CD4-positive, alpha-beta T cell treated with Interleukin-6 at 100 ng/mL for 8 hours (primary cell): ENCODE results near the gene MCM5.

Experiments
- DNase-seq: peaks from one replicate; pipeline ENCODE4 v3.0.0-alpha.2; 2020; ENCODE audit warnings: mixed read lengths, low spot score

MCM5 gene

GRCh38 chr22:35403356-35403755, 3.4 kb downstream of the MCM5 start:
- no peak for DNase-seq

GRCh38 chr22:35404176-35404575, 4.2 kb downstream of the MCM5 start:
- DNase-seq = no peak

- no peak for DNase-seq
Observed at GRCh38 chr22:35406443-35406842, 6.5 kb downstream of the MCM5 start.

GRCh38 chr22:35407362-35407761, 7.4 kb downstream of the MCM5 start:
- no peak for DNase-seq

GRCh38 chr22:35409783-35410662, 10.1 kb downstream of the MCM5 start:
- no peak for DNase-seq

GRCh38 chr22:35410663-35411034, 10.7 kb downstream of the MCM5 start:
- no peak for DNase-seq

GRCh38 chr22:35411102-35411501, 11.2 kb downstream of the MCM5 start:
- DNase-seq = no peak

GRCh38 chr22:35413624-35414023, 13.7 kb downstream of the MCM5 start:
- no peak for DNase-seq

GRCh38 chr22:35417606-35418005, 17.7 kb downstream of the MCM5 start:
- no peak for DNase-seq

- DNase-seq = no peak
Observed at GRCh38 chr22:35418088-35418487, 18.1 kb downstream of the MCM5 start.

- DNase-seq = no peak
Observed at GRCh38 chr22:35418731-35419130, 18.8 kb downstream of the MCM5 start.

- DNase-seq = no peak
Observed at GRCh38 chr22:35419756-35420155, 19.8 kb downstream of the MCM5 start.

- no peak for DNase-seq
Observed at GRCh38 chr22:35421121-35421520, 21.2 kb downstream of the MCM5 start.

- DNase-seq = no peak
Observed at GRCh38 chr22:35422145-35422544, 22.2 kb downstream of the MCM5 start.

- DNase-seq = no peak
Observed at GRCh38 chr22:35422936-35423335, 23.0 kb downstream of the MCM5 start.

- no peak for DNase-seq
Observed at GRCh38 chr22:35424081-35424480, 24.1 kb downstream of the MCM5 start.

GRCh38 chr22:35424761-35425160, 24.8 kb downstream of the MCM5 start:
- DNase-seq = no peak

GRCh38 chr22:35425546-35425945, 25.6 kb downstream of the MCM5 start:
- DNase-seq = no peak

- DNase-seq = no peak
Observed at GRCh38 chr22:35425971-35426800, 26.2 kb downstream of the MCM5 start.

GRCh38 chr22:35426801-35427140, 26.8 kb downstream of the MCM5 start:
- DNase-seq = no peak

GRCh38 chr22:35430897-35431322, 31.0 kb downstream of the MCM5 start:
- DNase-seq = peak; percentile 46

GRCh38 chr22:35431483-35432227, 31.7 kb downstream of the MCM5 start:
- no peak for DNase-seq
